ENCODE results near the gene RNF8.

RNF8 gene

GRCh38 chr6:37357860-37358259 is 4.1 kb downstream of the RNF8 start:
- DNase-seq (ENCODE audit: low spot score), result no peak

- no peak for DNase-seq (ENCODE audit: low spot score)
These were observed 5.3 kb downstream of the RNF8 start for GRCh38 chr6:37359039-37359438.

GRCh38 chr6:37362101-37362828 is 8.5 kb downstream of the RNF8 start:
- DNase-seq (ENCODE audit: low spot score), result no peak

- DNase-seq (ENCODE audit: low spot score), result no peak
These were observed 12.0 kb downstream of the RNF8 start for GRCh38 chr6:37365791-37366190.

- no peak for DNase-seq (ENCODE audit: low spot score)
These were observed 13.1 kb downstream of the RNF8 start for GRCh38 chr6:37366910-37367309.

GRCh38 chr6:37368961-37369320 is 15.2 kb downstream of the RNF8 start:
- DNase-seq (ENCODE audit: low spot score), result no peak

- no peak for DNase-seq (ENCODE audit: low spot score)
These were observed 15.8 kb downstream of the RNF8 start for GRCh38 chr6:37369321-37370201.

GRCh38 chr6:37371154-37372083 is 17.6 kb downstream of the RNF8 start:
- no peak for DNase-seq (ENCODE audit: low spot score)

GRCh38 chr6:37372116-37372515 is 18.3 kb downstream of the RNF8 start:
- DNase-seq (ENCODE audit: low spot score), result no peak

GRCh38 chr6:37373822-37374471 is 20.2 kb downstream of the RNF8 start:
- DNase-seq (ENCODE audit: low spot score), result no peak

- DNase-seq (ENCODE audit: low spot score), result no peak
These were observed 21.6 kb downstream of the RNF8 start for GRCh38 chr6:37375376-37375775.

GRCh38 chr6:37376078-37376743 is 22.4 kb downstream of the RNF8 start:
- no peak for DNase-seq (ENCODE audit: low spot score)

- peak; percentile 56 for DNase-seq (ENCODE audit: low spot score)
These were observed 27.8 kb downstream of the RNF8 start for GRCh38 chr6:37381579-37381978.

GRCh38 chr6:37382994-37383765 is 29.4 kb downstream of the RNF8 start:
- no peak for DNase-seq (ENCODE audit: low spot score)

GRCh38 chr6:37388578-37388977 is 34.8 kb downstream of the RNF8 start:
- no peak for DNase-seq (ENCODE audit: low spot score)

- DNase-seq (ENCODE audit: low spot score), result no peak
These were observed 36.1 kb downstream of the RNF8 start for GRCh38 chr6:37389857-37390256.

GRCh38 chr6:37391120-37391519 is 37.3 kb downstream of the RNF8 start:
- DNase-seq (ENCODE audit: low spot score), result no peak

GRCh38 chr6:37392821-37393220 is 39.0 kb downstream of the RNF8 start:
- no peak for DNase-seq (ENCODE audit: low spot score)

- DNase-seq (ENCODE audit: low spot score), result no peak
These were observed 39.7 kb downstream of the RNF8 start for GRCh38 chr6:37393381-37393929.

All from SK-N-DZ (cell line).